ENCODE results near the gene MAVS. TPM values are rescaled to one million over a fixed set of nuclear protein-coding genes. Genes with fewer than 3 reads are reported as not detected.
"Not testable (repeated sequence)": the region's sequence is repeated elsewhere in the genome, so short reads cannot be mapped to it uniquely, and the experiment has no call there.

Gene MAVS
- total RNA-seq, 2 donors from 2014 or later: 27.5 to 29.7 TPM

DNA sequence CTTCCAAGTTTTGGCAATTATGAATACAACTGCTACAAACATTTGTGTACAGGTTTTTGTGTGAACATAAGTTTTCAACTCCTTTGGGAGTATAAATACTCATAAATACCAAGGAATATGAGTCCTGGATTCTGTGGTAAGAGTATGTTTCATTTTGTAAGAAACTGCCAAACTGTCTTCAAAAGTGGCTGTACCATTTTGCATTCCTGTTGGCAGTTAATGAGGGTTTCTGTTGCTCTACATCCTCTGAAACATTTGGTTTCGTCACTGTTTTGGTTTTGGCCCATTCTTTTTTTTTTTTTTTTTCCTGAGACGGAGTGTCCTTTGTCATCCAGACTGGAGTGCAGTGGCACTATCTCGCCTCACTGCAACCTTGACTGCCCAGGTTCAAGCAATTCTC lies 17.8 kb upstream of the MAVS start:
- no peak overlapping the region for H3K27ac ChIP-seq
- H3K27me3 ChIP-seq: no peaks in the 10 kb centered on the region
- peaks cover 8% of the 10 kb centered on the region for H3K36me3 ChIP-seq
- no peak for DNase-seq (ENCODE audit: low spot score)
- TF ChIP-seq, protein P1, sequence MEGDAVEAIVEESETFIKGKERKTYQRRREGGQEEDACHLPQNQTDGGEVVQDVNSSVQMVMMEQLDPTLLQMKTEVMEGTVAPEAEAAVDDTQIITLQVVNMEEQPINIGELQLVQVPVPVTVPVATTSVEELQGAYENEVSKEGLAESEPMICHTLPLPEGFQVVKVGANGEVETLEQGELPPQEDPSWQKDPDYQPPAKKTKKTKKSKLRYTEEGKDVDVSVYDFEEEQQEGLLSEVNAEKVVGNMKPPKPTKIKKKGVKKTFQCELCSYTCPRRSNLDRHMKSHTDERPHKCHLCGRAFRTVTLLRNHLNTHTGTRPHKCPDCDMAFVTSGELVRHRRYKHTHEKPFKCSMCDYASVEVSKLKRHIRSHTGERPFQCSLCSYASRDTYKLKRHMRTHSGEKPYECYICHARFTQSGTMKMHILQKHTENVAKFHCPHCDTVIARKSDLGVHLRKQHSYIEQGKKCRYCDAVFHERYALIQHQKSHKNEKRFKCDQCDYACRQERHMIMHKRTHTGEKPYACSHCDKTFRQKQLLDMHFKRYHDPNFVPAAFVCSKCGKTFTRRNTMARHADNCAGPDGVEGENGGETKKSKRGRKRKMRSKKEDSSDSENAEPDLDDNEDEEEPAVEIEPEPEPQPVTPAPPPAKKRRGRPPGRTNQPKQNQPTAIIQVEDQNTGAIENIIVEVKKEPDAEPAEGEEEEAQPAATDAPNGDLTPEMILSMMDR (IDR thresholded peaks at IDR 0.05): no peak
- H3K9me3 ChIP-seq: no peaks in the 10 kb centered on the region
- H3K4me3 ChIP-seq: no peak overlapping the region
- no peaks in the 10 kb centered on the region for H3K4me1 ChIP-seq

DNA sequence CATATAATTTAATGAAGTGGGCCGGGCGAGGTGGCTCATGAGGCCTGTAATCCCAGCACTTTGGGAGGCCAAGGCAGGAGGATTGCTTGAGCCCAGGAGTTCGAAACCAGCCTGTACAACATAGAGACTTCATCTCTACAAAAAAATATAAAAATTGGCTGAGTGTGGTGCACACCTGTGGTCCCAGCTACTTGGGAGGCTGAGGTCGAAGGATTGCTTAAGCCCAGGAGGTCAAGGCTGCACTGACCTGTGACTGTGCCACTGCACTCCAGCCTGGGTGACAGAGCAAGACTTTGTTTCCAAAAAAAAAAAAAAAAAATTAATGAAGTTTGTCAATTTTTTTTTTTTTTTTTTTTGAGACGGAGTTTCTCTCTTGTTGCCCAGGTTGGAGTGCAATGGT lies 16.7 kb upstream of the MAVS start:
- not testable (repeated sequence) for H3K4me3 ChIP-seq; H3K36me3 ChIP-seq; H3K27ac ChIP-seq; H3K4me1 ChIP-seq; H3K27me3 ChIP-seq; DNase-seq (ENCODE audit: low spot score); H3K9me3 ChIP-seq

DNA sequence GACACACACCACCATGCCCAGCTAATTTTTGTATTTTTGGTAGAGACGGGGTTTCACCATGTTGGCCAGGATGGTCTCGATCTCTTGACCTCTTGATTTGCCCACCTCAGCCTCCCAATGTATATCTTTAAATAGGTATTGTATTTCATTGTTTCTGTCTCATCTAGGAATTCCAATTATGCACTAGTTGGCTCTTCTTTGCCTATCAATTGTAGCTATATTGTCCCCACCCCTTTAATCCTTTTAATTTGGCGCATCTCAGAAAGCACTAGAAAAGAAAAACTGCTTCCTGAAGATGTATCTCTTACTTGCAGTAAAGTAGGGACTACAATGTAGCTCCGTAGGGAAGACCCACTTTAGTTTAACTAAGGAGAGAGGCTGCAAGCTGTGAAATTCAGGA lies 10.5 kb upstream of the MAVS start:
- no peaks in the 10 kb centered on the region for H3K9me3 ChIP-seq
- no peak for DNase-seq (ENCODE audit: low spot score)
- no peaks in the 10 kb centered on the region for H3K4me1 ChIP-seq
- no peak overlapping the region for H3K27ac ChIP-seq
- H3K27me3 ChIP-seq: no peaks in the 10 kb centered on the region
- TF ChIP-seq, protein P1 (IDR thresholded peaks at IDR 0.05): no peak
- no peaks in the 10 kb centered on the region for H3K36me3 ChIP-seq
- no peak overlapping the region for H3K4me3 ChIP-seq

DNA sequence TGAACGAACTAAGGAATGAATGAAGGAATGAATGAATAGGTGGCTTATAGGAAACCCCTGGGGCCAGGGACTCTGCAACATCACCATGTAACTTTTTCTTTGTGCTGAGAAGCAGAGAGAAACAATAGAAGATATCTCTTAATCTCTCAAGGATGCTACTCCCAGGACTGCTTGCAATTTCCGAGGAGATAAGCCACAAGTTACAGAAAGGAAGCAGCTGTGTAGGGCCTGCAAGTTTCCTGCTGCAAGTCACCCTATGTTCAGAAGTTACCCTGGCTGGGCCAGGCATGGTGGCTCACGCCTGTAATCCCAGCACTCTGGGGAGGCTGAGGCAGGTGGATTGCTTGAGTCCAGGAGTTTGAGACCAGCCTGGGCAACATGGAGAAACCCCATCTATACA lies 7.3 kb upstream of the MAVS start:
- TF ChIP-seq, protein P1 (IDR thresholded peaks at IDR 0.05): no peak
- Histone ChIP-seq H3K4me1 (no peaks in the 10 kb centered on the region), H3K4me3 (no peak overlapping the region), H3K27me3 (no peaks in the 10 kb centered on the region), H3K36me3 (no peaks in the 10 kb centered on the region), H3K27ac (no peak overlapping the region), H3K9me3 (no peaks in the 10 kb centered on the region)
- DNase-seq (ENCODE audit: low spot score): no peak

DNA sequence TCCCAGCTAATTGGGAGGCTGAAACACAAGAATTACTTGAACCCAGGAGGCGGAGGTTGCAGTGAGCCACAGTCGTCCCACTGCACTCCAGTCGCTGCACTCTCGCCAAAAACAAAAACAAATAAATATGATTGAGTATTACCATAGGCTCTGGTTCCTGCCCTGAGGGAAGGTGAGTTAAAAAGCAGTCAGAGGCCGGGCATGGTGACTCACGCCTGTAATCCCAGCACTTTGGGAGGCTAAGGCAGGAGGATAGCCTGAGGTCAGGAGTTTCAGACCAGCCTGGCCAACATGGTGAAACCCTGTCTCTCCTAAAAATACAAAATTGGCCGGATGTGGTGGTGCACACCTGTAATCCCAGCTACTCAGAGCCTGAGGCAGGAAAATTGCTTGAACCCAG lies 6.4 kb upstream of the MAVS start:
- not testable (repeated sequence) for H3K27ac ChIP-seq; DNase-seq (ENCODE audit: low spot score); H3K4me3 ChIP-seq; H3K36me3 ChIP-seq; H3K27me3 ChIP-seq; H3K4me1 ChIP-seq; H3K9me3 ChIP-seq

DNA sequence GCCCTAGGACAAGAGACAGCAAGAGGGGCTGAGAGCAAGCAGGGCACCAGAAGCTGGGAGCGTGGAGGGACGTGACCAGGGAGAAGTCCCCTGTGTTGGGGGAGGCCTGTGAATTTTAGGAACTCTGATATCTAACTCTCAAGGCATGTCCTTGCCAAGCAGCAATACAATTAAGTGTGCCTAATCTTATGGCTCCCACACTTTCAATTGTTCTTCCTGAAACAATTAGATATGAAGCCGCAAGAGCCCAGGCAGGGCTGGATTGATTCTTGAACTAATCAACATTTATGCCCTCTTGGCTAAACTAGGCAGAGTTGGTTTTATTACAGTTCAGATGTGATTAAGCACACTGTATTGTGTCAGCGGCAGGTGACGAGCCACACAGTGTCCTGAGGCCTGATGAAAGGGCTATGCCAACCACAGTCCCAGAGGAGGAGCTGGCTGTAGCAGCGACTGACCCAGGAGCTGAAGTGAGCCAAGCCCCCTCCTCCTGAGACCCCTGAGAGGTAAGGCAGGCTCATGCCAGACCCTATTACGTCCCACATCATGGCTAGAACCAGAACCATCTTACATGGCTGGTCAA lies 4.2 kb upstream of the MAVS start:
- H3K27me3 ChIP-seq: no peaks in the 10 kb centered on the region
- H3K4me1 ChIP-seq: peaks cover 0 to 13% of the 10 kb centered on the region in 2 donors
- TF ChIP-seq, protein P1 (IDR thresholded peaks at IDR 0.05): no peak
- no peaks in the 10 kb centered on the region for H3K9me3 ChIP-seq
- H3K4me3 ChIP-seq: no peak overlapping the region
- no peak for DNase-seq (ENCODE audit: low spot score)
- no peaks in the 10 kb centered on the region for H3K36me3 ChIP-seq
- no peak overlapping the region for H3K27ac ChIP-seq

DNA sequence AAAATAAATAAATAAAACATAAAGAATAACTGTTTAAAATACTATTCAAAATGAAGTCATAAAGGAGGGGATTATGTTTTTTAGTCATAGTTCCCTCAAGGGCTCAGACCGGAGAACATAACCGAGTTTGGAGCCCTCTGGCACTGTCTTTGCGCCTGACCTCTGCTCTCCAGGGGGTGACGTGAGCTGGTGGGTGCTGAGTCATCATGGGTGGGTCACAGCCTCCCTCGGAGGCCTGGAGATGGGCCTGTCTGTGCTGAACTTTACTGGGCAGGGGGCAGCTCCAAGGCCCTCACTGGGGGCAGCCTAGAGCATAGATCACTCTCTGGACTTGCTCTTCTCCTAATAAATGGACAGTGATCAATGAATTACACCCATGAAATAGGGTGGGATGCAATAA lies 3.1 kb upstream of the MAVS start:
- DNase-seq (ENCODE audit: low spot score): no peak
- H3K9me3 ChIP-seq: no peaks in the 10 kb centered on the region
- H3K36me3 ChIP-seq: no peaks in the 10 kb centered on the region
- no peaks in the 10 kb centered on the region for H3K27me3 ChIP-seq
- TF ChIP-seq, protein P1 (IDR thresholded peaks at IDR 0.05): no peak
- no peak overlapping the region for H3K4me3 ChIP-seq
- H3K27ac ChIP-seq: no peak overlapping the region
- peaks cover 0 to 22% of the 10 kb centered on the region in 2 donors for H3K4me1 ChIP-seq

DNA sequence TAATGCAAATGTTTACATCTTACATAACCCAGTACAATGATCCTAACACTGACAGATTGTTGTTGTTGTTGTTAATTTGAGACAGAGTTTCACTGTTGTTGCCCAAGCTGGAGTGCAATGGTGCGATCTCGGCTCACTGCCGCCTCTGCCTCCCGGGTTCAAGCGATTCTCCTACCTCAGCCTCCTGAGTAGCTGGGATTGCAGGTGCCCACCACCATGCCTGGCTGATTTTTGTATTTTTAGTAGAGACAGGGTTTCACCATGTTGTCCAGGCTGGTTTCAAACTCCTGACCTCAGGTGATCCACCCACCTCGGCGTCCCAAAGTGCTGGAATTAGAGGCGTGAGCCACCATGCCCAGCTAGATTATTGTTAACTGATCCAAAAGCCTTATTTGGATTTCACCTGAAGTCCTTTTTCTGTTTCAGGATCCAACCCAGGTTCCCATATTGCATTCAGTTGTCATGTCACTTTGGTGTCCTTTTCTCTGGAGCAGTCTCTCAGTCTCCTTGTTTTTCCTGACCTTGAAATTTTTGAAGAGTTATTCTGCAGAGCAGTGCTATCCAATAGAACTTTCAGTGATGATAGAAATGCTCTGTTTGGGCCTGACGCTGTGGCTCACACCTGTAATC lies 2.5 kb upstream of the MAVS start:
- not testable (repeated sequence) for H3K9me3 ChIP-seq; H3K27me3 ChIP-seq; DNase-seq (ENCODE audit: low spot score); H3K36me3 ChIP-seq; H3K27ac ChIP-seq; H3K4me3 ChIP-seq
- peaks cover 0 to 25% of the 10 kb centered on the region in 2 donors for H3K4me1 ChIP-seq

Data from right atrium auricular region (tissue), 2 donors.